K562 (cell line): ENCODE results near the gene SLC16A1. TPM values are rescaled to one million over a fixed set of nuclear protein-coding genes. Genes with fewer than 3 reads are reported as not detected.

ENCODE experiments used
- CGGBP1 ChIP-seq: fragments of 250-450 bp; sonication (Bioruptor Pico); IDR thresholded peaks from 2 replicates; pipeline ENCODE4 v1.9.0; 2021; ENCODE audit warnings: mild to moderate bottlenecking
- CREM ChIP-seq: IDR thresholded peaks from 2 replicates; pipeline ENCODE4 v1.6.1; 2014; ENCODE audit warnings: antibody characterized with exemption, low read depth
- DEAF1 ChIP-seq: fragments of 450-650 bp; formaldehyde crosslinking; IDR thresholded peaks from 2 replicates; pipeline ENCODE4 v1.4.0; 2020; ENCODE audit warnings: mild to moderate bottlenecking, moderate library complexity
- ETV5 ChIP-seq: sonication (generic); formaldehyde crosslinking; IDR thresholded peaks from 2 replicates; pipeline ENCODE4 v1.4.0; 2020; ENCODE audit warnings: low read depth, mild to moderate bottlenecking, missing genetic modification reagents
- FOXP4 ChIP-seq: sonication (generic); formaldehyde crosslinking; IDR thresholded peaks from 2 replicates; pipeline ENCODE4 v1.8.0; 2022; ENCODE audit warnings: mild to moderate bottlenecking, missing genetic modification reagents, borderline replicate concordance
- GATAD2B ChIP-seq: fragments of 450-650 bp; IDR thresholded peaks from 2 replicates; pipeline ENCODE4 v1.6.1; 2017; ENCODE audit warnings: mild to moderate bottlenecking, borderline replicate concordance
- HCFC1 ChIP-seq: IDR thresholded peaks from 2 replicates; pipeline ENCODE4 v1.6.1; 2012; ENCODE audit warnings: low read depth, low read length, improper control_type of control experiment
- JUN ChIP-seq, 2 experiments: sonication (generic) in 1 of 2; formaldehyde crosslinking in 1 of 2; IDR thresholded peaks; 2 replicates each; pipeline versions ENCODE4 v1.6.1 to v1.8.0; 2012 to 2022; ENCODE audit warnings: borderline replicate concordance in 2 of 2, mild to moderate bottlenecking in 2 of 2, improper control_type of control experiment in 1 of 2, low read depth in 1 of 2, low read length in 1 of 2, missing genetic modification reagents in 1 of 2
- MTA2 ChIP-seq: fragments of 450-650 bp; IDR thresholded peaks from 2 replicates; pipeline ENCODE4 v1.6.1; 2016; ENCODE audit warnings: low read depth
- NR1H2 ChIP-seq: sonication (generic); formaldehyde crosslinking; IDR thresholded peaks from 2 replicates; pipeline ENCODE4 v1.4.0; 2020; ENCODE audit warnings: mild to moderate bottlenecking, missing genetic modification reagents
- NR4A1 ChIP-seq, 2 experiments: fragments of 250-450 bp in 1 of 2; fragments of 450-650 bp in 1 of 2; sonication (Bioruptor Pico) in 1 of 2; IDR thresholded peaks; 2 replicates each; pipeline versions ENCODE4 v1.4.0 to v1.6.1; 2016 to 2020; ENCODE audit warnings: mild to moderate bottlenecking in 2 of 2, missing compliant biosample characterization in 1 of 2, missing genetic modification characterization in 1 of 2, moderate library complexity in 1 of 2
- PHF20 ChIP-seq: fragments of 450-650 bp; IDR thresholded peaks from 2 replicates; pipeline ENCODE4 v1.6.1; 2018; ENCODE audit not compliant: partially characterized antibody
- PRPF4 ChIP-seq: fragments of 200-400 bp; formaldehyde crosslinking; IDR thresholded peaks from one replicate; pipeline ENCODE4 v1.6.1; 2017; ENCODE audit warnings: low read length, low read depth, mild to moderate bottlenecking; ENCODE audit not compliant: insufficient read depth, poor library complexity, severe bottlenecking
- PURB ChIP-seq: sonication (generic); formaldehyde crosslinking; IDR thresholded peaks from 2 replicates; pipeline ENCODE4 v1.9.0; 2021; ENCODE audit warnings: low read depth, mild to moderate bottlenecking, missing genetic modification reagents
- RBM22 ChIP-seq: fragments of 200-400 bp; formaldehyde crosslinking; IDR thresholded peaks from 2 replicates; pipeline ENCODE4 v1.6.1; 2018; ENCODE audit warnings: low read length, low read depth; ENCODE audit not compliant: poor library complexity, severe bottlenecking
- SRSF1 ChIP-seq: fragments of 200-400 bp; formaldehyde crosslinking; IDR thresholded peaks from 2 replicates; pipeline ENCODE4 v1.6.1; 2017; ENCODE audit warnings: mild to moderate bottlenecking, low read depth, low read length, moderate library complexity
- XRCC5 ChIP-seq: fragments of 200-400 bp; formaldehyde crosslinking; IDR thresholded peaks from 2 replicates; pipeline ENCODE4 v1.6.1; 2017; ENCODE audit warnings: low read depth, mild to moderate bottlenecking, low read length
- ZNF830 ChIP-seq: fragments of 250-450 bp; sonication (Bioruptor Pico); IDR thresholded peaks from 2 replicates; pipeline ENCODE4 v1.5.0; 2021; ENCODE audit warnings: mild to moderate bottlenecking
- polyA plus RNA-seq, 8 experiments: library from polyadenylated mRNA; depleted of rRNA in 4 of 8; stranded (reverse) in 5 of 8; unstranded in 3 of 8; fragments of >200 nt; fragmentation: Nextera tagmentation in 2 of 8; fragmentation: Illumina TruSeq in 1 of 8; extraction: Ambion mirVana in 2 of 8; extraction: Trizol in 1 of 8; gene quantifications; 2 replicates each; pipeline versions ENCODE4 v1.2.1 to v1.2.3, GENCODE V29; 2011 to 2014; ENCODE audit warnings: inconsistent platforms in 1 of 8, missing spikeins in 1 of 8
- total RNA-seq, 7 experiments: library from RNA; depleted of rRNA in 6 of 7; stranded (reverse); fragments of >200 nt in 6 of 7; fragmentation: Illumina TruSeq in 2 of 7; extraction: Trizol in 2 of 7; gene quantifications; 2 replicates each; pipeline versions ENCODE4 v1.2.1 to v1.2.3, GENCODE V29; 2011 to 2021; ENCODE audit warnings: low replicate concordance in 1 of 7

SLC16A1 gene
- total and polyA plus RNA-seq, 9 of the 15 experiments (the other 6 are each of a cell fraction or from before 2014, with no cell fraction given): 73.1 to 244 (median 117) TPM

- peak; percentile 97 for TF ChIP-seq RBM22
- peak; percentile 75 for TF ChIP-seq CGGBP1 (CRISPR knock-in tag)
- TF ChIP-seq HCFC1: peak; percentile 50
- no peak for TF ChIP-seq NR1H2 (CRISPR knock-in tag)
- peak; percentile 81 for TF ChIP-seq CREM
- TF ChIP-seq JUN (IDR thresholded peaks at IDR 0.05; ENCODE audit: borderline replicate concordance, low read depth, low read length): peak; percentile 68; the same call in 1 of the 2 replicates
- no peak for TF ChIP-seq JUN (CRISPR knock-in tag; IDR thresholded peaks at IDR 0.05; ENCODE audit: borderline replicate concordance)
- no peak for TF ChIP-seq PURB (CRISPR knock-in tag)
- peak; percentile 92 for TF ChIP-seq PRPF4
- no peak for TF ChIP-seq NR4A1 (CRISPR knock-in tag; IDR thresholded peaks at IDR 0.05)
- peak; percentile 88 for TF ChIP-seq NR4A1 (tag; IDR thresholded peaks at IDR 0.05)
- no peak for TF ChIP-seq DEAF1 (CRISPR knock-in tag)
- peak; percentile 82 for TF ChIP-seq GATAD2B
- TF ChIP-seq XRCC5: peak; percentile 50; the same call in 1 of the 2 replicates
- TF ChIP-seq MTA2: peak; percentile 66
- 0 out of 2 replicates have a peak, but pooled peaks have one; percentile 24 for TF ChIP-seq ETV5
- TF ChIP-seq PHF20: peak; percentile 72
- 0 out of 2 replicates have a peak, but pooled peaks have one; percentile 33 for TF ChIP-seq SRSF1
- 0 out of 2 replicates have a peak, but pooled peaks have one; percentile 17 for TF ChIP-seq ZNF830 (CRISPR knock-in tag)
- TF ChIP-seq FOXP4 (CRISPR knock-in tag): peak; percentile 93
Measured at GRCh38 chr1:112955773-112956543, at the start of gene SLC16A1 (continued).
